GM18858 (cell line): ENCODE measurements around the gene TXNRD1.
"Not testable (repeated sequence)": the region's sequence is repeated elsewhere in the genome, so short reads cannot be mapped to it uniquely, and the experiment has no call there.

Source experiments
- ATAC-seq: cut with Tn5 transposase; IDR thresholded peaks from one replicate; pipeline ENCODE4 v1.9.1; 2021; ENCODE audit not compliant: unreplicated experiment

TXNRD1 gene

DNA sequence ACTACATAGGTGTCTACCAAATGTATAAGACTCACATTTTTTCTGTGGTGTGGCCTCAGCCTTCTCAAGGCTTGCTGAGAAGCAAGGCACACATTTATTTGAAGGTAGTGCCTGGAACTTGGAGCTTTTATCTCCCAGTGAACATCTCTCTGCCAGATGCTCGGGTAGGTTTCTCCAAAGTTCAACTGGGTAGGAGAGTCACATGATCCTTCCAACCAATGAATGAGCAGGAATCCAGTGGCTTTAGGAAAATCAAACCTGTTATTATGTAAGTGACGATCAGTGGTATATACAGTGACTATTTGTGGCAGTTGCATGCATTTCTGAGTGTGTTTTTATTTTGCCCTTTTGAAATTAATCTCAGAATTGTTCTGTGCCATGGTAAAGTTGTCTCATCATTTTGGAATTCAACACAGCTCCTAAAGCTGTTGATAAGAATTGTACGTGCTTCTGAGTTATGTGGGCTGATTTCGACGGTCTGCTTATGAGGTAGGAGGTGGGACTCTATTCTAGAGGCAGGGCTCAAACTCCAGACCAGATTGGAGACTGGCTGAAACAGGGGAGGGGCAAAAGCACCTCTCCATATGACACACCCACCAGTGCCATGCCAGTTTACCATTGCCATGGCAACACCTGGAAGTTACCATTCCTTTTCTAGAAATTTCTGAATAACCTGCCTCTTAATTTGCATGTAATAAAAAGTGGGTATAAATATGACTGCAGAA, 145.6 kb downstream of the TXNRD1 start:
- ATAC-seq = no peak

DNA sequence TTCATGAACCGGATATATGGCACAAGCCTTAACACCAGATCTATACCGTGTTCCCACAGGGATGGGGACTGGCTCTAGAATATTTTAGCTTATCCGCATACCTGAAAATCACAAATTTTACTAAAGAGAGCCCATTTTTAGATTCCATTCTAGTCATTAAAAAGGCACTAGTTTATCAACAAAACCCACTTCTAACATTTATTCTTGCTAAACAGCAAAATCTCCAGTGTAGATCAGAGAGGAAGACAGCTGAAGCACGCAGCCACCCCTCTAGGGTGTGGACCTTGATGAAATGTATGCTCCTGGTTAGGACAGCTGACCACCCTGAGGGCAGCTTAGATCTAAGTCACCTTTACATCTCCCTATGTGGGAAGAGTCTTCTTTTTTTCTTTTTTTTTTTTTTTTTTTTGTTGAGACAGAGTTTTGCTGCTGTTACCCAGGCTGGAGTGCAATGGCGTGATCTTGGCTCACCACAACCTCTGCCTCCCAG, 150.4 kb downstream of the TXNRD1 start:
- ATAC-seq = no peak

DNA sequence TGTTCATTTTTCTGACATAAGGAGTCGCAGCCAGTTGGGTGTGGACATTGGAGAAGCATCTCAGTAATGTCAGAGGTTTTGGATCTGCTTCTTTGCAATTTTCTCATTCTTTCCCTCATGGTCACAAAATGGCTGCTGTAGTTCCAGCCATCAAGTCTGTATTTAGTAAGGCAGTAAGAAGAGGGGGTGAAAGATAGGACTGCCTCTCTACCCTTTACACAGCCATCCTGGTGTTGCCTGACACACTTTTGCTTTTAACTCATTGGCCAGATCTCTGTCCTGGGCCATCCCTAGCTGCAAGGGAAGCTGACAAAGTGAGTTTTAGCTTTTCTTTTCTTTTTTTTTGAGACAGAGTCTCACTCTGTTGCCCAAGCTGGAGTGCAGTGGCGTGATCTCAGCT, 154.1 kb downstream of the TXNRD1 start:
- ATAC-seq = no peak

DNA sequence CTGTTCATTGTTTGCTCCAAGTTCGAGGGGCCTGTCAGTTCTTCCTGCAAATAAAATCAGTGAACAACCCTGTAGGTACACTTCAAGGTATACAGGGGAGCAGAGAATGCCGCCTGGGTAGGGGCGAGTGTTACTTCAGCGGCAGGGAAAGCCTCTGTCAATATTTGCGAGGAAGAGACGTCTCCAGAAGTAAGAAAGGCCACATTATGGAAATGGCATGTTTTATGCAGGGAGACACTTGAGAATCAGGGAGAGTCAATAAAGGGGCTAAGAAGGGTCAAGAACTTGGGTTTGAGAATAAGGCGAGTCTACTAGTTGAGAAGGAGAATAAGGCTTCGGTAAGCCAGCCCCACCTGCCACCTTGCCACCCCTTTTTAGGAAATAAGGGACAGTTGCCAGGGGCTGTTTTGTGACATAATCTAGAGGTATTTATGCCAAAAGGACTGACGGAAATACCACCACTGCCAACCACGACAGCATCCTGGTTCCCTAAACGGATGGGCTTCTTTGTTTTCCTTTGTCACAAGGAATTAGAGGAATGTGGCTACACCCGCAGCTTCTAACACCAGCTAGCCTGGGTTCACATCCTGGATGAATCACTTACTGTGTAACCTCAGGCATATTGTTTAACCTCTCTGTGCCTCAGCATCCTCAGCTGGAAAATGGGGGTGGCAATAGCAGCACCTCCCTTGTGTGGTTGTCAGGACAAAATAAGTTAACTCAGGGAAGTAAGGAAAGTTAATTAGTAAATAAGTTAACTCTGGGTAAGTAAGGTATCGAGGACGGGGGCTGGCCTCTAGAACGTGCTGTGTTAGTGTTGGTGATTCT, 155.7 kb downstream of the TXNRD1 start:
- no peak for ATAC-seq

DNA sequence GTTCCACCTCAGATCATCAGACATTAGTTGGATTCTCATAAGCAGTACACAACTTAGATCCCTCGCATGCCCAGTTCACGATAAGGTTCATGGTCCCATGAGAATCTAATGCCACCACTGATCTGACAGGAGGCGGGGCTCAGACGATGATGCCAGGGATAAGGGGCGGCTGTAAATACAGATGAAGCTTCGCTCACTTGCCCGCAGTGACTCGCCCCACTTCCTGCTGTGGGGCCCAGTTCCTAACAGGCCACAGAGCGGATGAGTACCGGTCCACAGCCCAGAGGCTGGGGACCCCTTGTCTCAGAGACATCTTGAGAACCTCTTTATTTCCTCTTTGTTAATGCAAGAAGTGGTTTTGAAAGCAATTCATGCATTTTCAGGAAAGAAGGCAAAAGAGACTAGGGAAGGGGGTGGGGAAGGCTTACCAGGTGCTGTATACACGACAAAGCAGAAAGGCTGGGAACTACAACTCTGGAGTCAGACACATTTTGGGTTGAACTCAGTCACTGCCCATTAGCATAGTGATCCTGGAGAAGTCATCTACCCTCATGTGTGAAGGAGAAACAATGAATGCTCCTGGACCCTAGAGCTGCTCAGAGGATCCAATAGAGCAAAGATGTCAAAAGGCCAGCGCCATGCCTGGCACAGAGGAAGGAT, 156.6 kb downstream of the TXNRD1 start:
- no peak for ATAC-seq

GRCh38 chr12:104372721-104373335, 157.2 kb downstream of the TXNRD1 start:
- no peak for ATAC-seq

GRCh38 chr12:104374071-104374470, 158.5 kb downstream of the TXNRD1 start:
- ATAC-seq = no peak

- ATAC-seq = no peak
These were observed 159.2 kb downstream of the TXNRD1 start for GRCh38 chr12:104374806-104375205.

DNA sequence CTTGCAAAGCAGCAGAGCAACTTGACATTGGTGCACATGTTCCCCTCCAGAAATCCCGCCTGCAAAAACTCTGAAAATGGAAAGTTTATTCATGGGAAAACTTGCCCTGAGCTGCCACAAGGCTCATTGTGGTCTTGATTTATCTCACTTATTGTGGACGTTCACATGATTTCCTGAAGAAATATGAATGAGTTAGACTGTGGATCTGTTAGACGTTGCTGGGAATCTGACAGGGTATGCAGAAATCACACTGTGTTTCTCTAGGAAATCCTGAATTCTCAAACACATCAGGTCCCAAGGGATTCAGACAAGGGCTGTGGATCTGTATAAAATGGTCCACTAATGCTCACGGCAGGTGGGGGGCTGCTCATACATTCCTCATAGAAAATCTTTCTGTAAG, 160.2 kb downstream of the TXNRD1 start:
- no peak for ATAC-seq

DNA sequence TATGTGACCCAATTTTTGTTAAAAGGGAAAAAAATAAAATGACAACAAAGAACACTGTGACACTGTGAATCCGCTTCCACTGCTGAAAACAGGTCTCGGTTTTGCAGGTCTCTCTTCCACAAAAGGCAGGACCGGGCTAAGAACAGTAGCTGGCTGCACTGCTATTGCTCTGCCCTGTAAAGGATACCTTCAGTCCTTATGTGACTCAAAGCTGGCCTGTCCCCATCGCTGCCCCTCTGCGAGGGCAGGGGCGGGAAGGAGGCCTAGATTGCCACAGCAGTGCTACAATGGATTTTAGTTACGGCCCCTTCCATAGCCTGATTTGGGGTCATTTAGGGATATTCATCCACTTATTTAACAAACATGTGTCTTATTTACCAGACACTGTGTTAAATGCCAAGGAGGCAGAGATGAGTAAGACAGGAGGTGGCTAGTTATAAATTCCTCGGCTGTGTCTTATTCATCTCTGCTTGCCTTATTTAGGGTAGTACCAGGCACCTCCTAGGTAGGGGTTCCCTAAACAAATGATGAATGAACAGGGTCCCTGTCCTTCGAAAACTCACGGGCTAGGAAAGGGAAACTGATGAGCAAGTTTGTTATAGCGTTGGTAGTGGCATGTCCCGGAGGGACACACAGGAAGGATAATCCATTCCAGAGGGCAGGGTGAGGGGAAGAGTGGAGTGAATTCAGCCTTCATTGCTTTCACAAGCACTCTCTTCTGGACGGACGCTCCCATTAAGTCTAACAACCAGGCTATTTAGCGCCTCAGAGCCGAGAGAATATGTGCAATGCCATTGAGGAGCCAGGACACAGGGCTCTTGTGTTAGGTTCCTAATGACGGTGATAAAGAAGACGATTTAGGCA, 161.3 kb downstream of the TXNRD1 start:
- no peak for ATAC-seq

GRCh38 chr12:104377514-104377812, 161.9 kb downstream of the TXNRD1 start:
- no peak for ATAC-seq

DNA sequence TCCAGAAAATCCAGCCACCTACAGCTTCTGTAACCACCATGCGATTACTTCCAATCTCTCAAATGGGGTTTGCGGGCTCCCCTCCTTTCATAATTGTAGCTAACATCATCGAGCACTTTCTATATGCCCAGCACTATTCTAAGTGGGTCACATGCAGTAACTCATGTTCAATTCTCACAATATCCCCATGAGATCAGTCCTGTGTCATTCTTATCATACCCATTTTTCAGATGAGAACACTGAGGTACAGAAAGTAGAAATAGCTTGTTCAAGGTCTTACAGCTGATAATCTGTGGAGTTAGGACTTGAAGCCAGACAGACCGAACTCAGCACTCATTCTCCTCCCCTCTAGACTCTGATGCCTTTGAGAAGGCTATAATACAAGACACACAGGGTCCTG, 162.8 kb downstream of the TXNRD1 start:
- ATAC-seq = no peak

- ATAC-seq = no peak
These were observed 165.8 kb downstream of the TXNRD1 start for GRCh38 chr12:104381341-104381730.

GRCh38 chr12:104381731-104382480, 166.3 kb downstream of the TXNRD1 start:
- no peak for ATAC-seq

DNA sequence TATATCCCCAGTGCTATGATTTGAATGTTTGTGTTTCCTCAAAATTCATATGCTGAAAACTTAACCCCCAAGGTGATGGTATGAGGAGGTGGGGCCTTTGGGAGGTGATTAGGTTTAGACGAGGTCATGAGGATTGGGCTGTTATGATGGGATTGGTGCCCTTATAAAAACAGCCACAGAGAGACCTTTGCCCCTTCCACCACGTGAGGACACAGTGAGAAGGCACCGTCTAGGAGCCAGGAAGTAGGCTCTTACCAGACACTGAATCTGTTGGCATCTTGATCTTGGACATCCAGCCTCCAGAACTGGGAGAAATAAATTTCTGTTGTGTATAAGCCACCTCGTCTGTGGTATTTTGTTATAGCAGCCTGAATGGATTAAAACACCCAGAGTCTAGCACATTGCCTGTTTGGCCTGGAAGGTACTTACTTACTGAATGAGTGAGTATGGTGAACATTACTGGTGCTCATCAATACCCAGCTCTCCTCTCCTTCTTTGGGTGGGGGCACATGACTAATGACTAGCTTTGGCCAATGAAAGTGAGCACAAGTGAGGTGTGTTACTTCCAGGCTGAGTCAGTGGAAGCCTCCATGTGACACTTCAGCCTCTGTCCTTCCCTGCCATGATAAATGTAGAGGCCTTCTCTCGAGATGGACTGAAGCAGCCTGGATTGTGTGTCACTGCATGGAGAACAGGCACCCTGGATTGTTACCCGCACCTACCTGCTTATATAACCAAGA, 168.7 kb downstream of the TXNRD1 start:
- ATAC-seq = no peak

DNA sequence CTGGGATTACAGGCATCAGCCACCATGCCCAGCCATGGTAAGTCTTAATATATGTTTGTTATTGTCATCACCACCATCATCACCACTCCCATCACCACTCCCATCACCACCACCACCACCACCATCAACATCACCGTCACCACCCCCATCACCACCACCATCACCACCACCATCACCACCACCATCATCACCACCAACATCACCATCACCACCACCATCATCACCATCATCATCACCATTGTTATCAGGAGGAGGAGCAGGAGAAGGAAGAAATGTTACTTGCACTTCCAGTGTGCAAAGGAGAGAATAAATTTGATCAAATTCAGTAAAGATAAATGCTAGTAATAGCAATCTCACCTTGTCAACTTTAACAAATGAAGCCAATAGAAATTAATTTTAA, 169.9 kb downstream of the TXNRD1 start:
- no peak for ATAC-seq

- no peak for ATAC-seq
These were observed 170.9 kb downstream of the TXNRD1 start for GRCh38 chr12:104386461-104386860.

DNA sequence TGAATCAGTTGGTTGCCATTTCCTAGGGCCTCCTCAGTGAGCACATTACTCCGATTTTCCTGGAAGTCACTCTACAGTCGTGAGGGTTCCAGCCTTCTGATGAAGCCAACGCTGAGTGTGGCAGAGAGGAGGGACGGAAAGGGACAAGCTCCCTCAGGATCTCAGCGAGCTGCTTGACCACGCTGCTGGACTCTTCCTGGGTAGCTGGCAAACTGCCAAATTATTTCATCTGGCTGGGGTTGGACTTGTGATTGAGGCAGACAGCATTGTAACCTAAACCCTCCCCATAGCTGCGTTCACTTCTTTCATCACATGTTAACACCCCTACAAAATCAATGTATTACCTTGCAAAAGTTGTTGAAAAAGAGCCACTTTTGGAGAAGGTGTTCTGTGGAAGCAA, 171.6 kb downstream of the TXNRD1 start:
- no peak for ATAC-seq

- not testable (repeated sequence) for ATAC-seq
These were observed 178.5 kb downstream of the TXNRD1 start for GRCh38 chr12:104394086-104394485.
